ENCODE measurements around the gene OR56A3.

Gene OR56A3

GRCh38 chr11:5983443-5983842, 41.4 kb downstream of the OR56A3 start:
- DNase-seq: no peak

GRCh38 chr11:5986885-5987284, 44.8 kb downstream of the OR56A3 start, which contains the start of gene OR52L1:
TSS of gene OR52L1 (minus strand) at chr11:5986985. CDS start at chr11:5986930, 55 bp downstream.
- DNase-seq: no peak

GRCh38 chr11:5989203-5989602, 47.2 kb downstream of the OR56A3 start:
- no peak for DNase-seq

- no peak for DNase-seq
Observed at GRCh38 chr11:5992150-5992549, 50.1 kb downstream of the OR56A3 start.

GRCh38 chr11:5992604-5993251, 50.7 kb downstream of the OR56A3 start:
- DNase-seq: peak in 1 of 2 experiments; percentile 23

- DNase-seq: no peak
Observed at GRCh38 chr11:5994791-5995190, 52.7 kb downstream of the OR56A3 start.
